WTC11 (cell line): ENCODE data around the gene RASEF. TPM values are rescaled to one million over a fixed set of nuclear protein-coding genes. Genes with fewer than 3 reads are reported as not detected.
A peak's percentile ranks its signal among the peaks of the same experiment; 100 is the strongest.

Source experiments
- ATAC-seq: fragments of 200-7000 bp; cut with Tn5 transposase; 2 replicates; pipeline ENCODE4 v1.10.0; 2021; ENCODE audit warnings: mild to moderate bottlenecking, moderate library complexity
- CTCF ChIA-PET: fragments of 300-600 bp; sonication (Branson Sonifier 250); formaldehyde crosslinking; loops from one replicate; lab custom pipeline; 2021; ENCODE audit warnings: antibody characterized with exemption; lab: Charles Lee
- POLR2A ChIA-PET: fragments of 350-600 bp; sonication (Branson Sonifier 250); formaldehyde crosslinking; loops from one replicate; lab custom pipeline; 2021; ENCODE audit warnings: antibody characterized with exemption; lab: Charles Lee
- DNase-seq: peaks from one replicate; pipeline ENCODE4 v3.0.0; 2021; ENCODE audit warnings: low spot score
- H3K27ac Mint-ChIP-seq: 2 replicates; pipeline ENCODE4 v1.8.0; 2021; ENCODE audit warnings: mixed read lengths
- H3K27me3 Mint-ChIP-seq: 2 replicates; pipeline ENCODE4 v1.8.0; 2021; ENCODE audit warnings: low read depth, mild to moderate bottlenecking, moderate library complexity, mixed read lengths
- H3K36me3 Mint-ChIP-seq: 2 replicates; pipeline ENCODE4 v1.8.0; 2021; ENCODE audit warnings: mixed read lengths
- H3K4me1 Mint-ChIP-seq: 2 replicates; pipeline ENCODE4 v1.8.0; 2022; ENCODE audit warnings: mixed read lengths
- H3K4me3 Mint-ChIP-seq: 2 replicates; pipeline ENCODE4 v1.8.0; 2021; ENCODE audit warnings: mild to moderate bottlenecking, moderate library complexity, mixed read lengths
- H3K9me3 Mint-ChIP-seq: 2 replicates; pipeline ENCODE4 v1.8.0; 2021; ENCODE audit warnings: mixed read lengths
- AFF4 ChIP-seq: sonication (generic); formaldehyde crosslinking; IDR thresholded peaks from 2 replicates; pipeline ENCODE4 v1.8.1; 2023; ENCODE audit warnings: mild to moderate bottlenecking, missing genetic modification reagents, borderline replicate concordance
- AR ChIP-seq: fragments of 250-450 bp; sonication (Bioruptor Pico); IDR thresholded peaks from 2 replicates; pipeline ENCODE4 v1.9.0; 2021; ENCODE audit warnings: mild to moderate bottlenecking
- CDX4 ChIP-seq: fragments of 250-450 bp; sonication (Bioruptor Pico); IDR thresholded peaks from 2 replicates; pipeline ENCODE4 v1.9.0; 2021; ENCODE audit warnings: moderate library complexity, mild to moderate bottlenecking, inconsistent platforms, borderline replicate concordance
- EMX1 ChIP-seq: fragments of 250-450 bp; sonication (Bioruptor Pico); IDR thresholded peaks from 2 replicates; pipeline ENCODE4 v1.8.0; 2021; ENCODE audit warnings: mild to moderate bottlenecking
- ERG ChIP-seq: fragments of 250-450 bp; sonication (Bioruptor Pico); IDR thresholded peaks from 2 replicates; pipeline ENCODE4 v1.8.0; 2021; ENCODE audit warnings: mild to moderate bottlenecking
- FOXK1 ChIP-seq: sonication (generic); formaldehyde crosslinking; IDR thresholded peaks from 2 replicates; pipeline ENCODE4 v1.8.0; 2022; ENCODE audit warnings: mild to moderate bottlenecking, moderate library complexity, missing genetic modification reagents
- FOXP1 ChIP-seq: sonication (generic); formaldehyde crosslinking; IDR thresholded peaks from 2 replicates; pipeline ENCODE4 v1.8.0; 2022; ENCODE audit warnings: missing genetic modification reagents, mild to moderate bottlenecking, moderate library complexity, borderline replicate concordance
- GTF2I ChIP-seq: fragments of 250-450 bp; sonication (Bioruptor Pico); conservative IDR thresholded peaks from 2 replicates; pipeline ENCODE4 v1.4.0; 2021; ENCODE audit warnings: mild to moderate bottlenecking
- MYBL2 ChIP-seq: sonication (generic); formaldehyde crosslinking; IDR thresholded peaks from 2 replicates; pipeline ENCODE4 v1.8.1; 2023; ENCODE audit warnings: mild to moderate bottlenecking, moderate library complexity, missing genetic modification reagents
- NFE2L1 ChIP-seq: sonication (generic); formaldehyde crosslinking; IDR thresholded peaks from 2 replicates; pipeline ENCODE4 v1.8.1; 2023; ENCODE audit warnings: missing genetic modification reagents
- NR3C1 ChIP-seq: sonication (generic); formaldehyde crosslinking; conservative IDR thresholded peaks from 2 replicates; pipeline ENCODE4 v1.8.1; 2023; ENCODE audit warnings: low read depth, mild to moderate bottlenecking, missing genetic modification reagents
- PREB ChIP-seq: sonication (generic); formaldehyde crosslinking; IDR thresholded peaks from 2 replicates; pipeline ENCODE4 v1.8.1; 2022; ENCODE audit warnings: mild to moderate bottlenecking, missing genetic modification reagents, moderate library complexity, borderline replicate concordance
- PRRX2 ChIP-seq: fragments of 250-450 bp; sonication (Bioruptor Pico); IDR thresholded peaks from 2 replicates; pipeline ENCODE4 v1.8.0; 2021; ENCODE audit warnings: mild to moderate bottlenecking
- RORB ChIP-seq: fragments of 250-450 bp; sonication (Bioruptor Pico); IDR thresholded peaks from 2 replicates; pipeline ENCODE4 v1.9.0; 2021; ENCODE audit warnings: mild to moderate bottlenecking
- SOX15 ChIP-seq: fragments of 250-450 bp; sonication (Bioruptor Pico); IDR thresholded peaks from 2 replicates; pipeline ENCODE4 v1.9.0; 2021; ENCODE audit warnings: mild to moderate bottlenecking
- TP53 ChIP-seq: sonication (generic); formaldehyde crosslinking; IDR thresholded peaks from 2 replicates; pipeline ENCODE4 v1.8.1; 2023; ENCODE audit warnings: mild to moderate bottlenecking, missing genetic modification reagents
- ZMAT4 ChIP-seq: fragments of 250-450 bp; sonication (Bioruptor Pico); IDR thresholded peaks from 2 replicates; pipeline ENCODE4 v1.9.0; 2021; ENCODE audit warnings: mild to moderate bottlenecking
- ZNF263 ChIP-seq: sonication (generic); formaldehyde crosslinking; IDR thresholded peaks from 2 replicates; pipeline ENCODE4 v1.8.1; 2022; ENCODE audit warnings: low read depth, mild to moderate bottlenecking, moderate library complexity, missing genetic modification reagents
- ZNF512 ChIP-seq: sonication (generic); formaldehyde crosslinking; IDR thresholded peaks from 2 replicates; pipeline ENCODE4 v1.8.1; 2022; ENCODE audit warnings: missing genetic modification reagents, borderline replicate concordance
- ZSCAN18 ChIP-seq: fragments of 250-450 bp; sonication (Bioruptor Pico); IDR thresholded peaks from 2 replicates; pipeline ENCODE4 v2.1.2; 2022; ENCODE audit warnings: mild to moderate bottlenecking, moderate library complexity
- total RNA-seq: library from RNA; stranded (reverse); gene quantifications from 3 replicates; pipeline ENCODE4 v1.2.3, GENCODE V29; 2021

RASEF gene
- total RNA-seq, 1 experiment from 2014 or later = 6.5 TPM

- H3K4me1 Mint-ChIP-seq = peaks cover 19% of the 10 kb centered on the region
- H3K36me3 Mint-ChIP-seq = peaks cover 13% of the 10 kb centered on the region
- no peak for DNase-seq
- ATAC-seq = no peak
- H3K27ac Mint-ChIP-seq = no peak overlapping the region
- peaks cover 16% of the 10 kb centered on the region for H3K9me3 Mint-ChIP-seq
- H3K27me3 Mint-ChIP-seq = no peaks in the 10 kb centered on the region; the same call in 1 of the 2 replicates
- no peak overlapping the region for H3K4me3 Mint-ChIP-seq
- CTCF ChIA-PET = no interaction called here
- TF ChIP-seq ZSCAN18 (CRISPR knock-in tag) = no peak
- no peak for TF ChIP-seq NFE2L1 (CRISPR knock-in tag)
- TF ChIP-seq RORB (CRISPR knock-in tag) = no peak
- TF ChIP-seq SOX15 (CRISPR knock-in tag) = no peak
- no peak for TF ChIP-seq AFF4 (CRISPR knock-in tag)
- TF ChIP-seq PRRX2 = no peak
- no peak for TF ChIP-seq MYBL2
- no peak for TF ChIP-seq ZNF263
- no peak for TF ChIP-seq EMX1
- TF ChIP-seq CDX4 (CRISPR knock-in tag) = no peak
- TF ChIP-seq GTF2I (CRISPR knock-in tag) = no peak
- no peak for TF ChIP-seq FOXK1 (CRISPR knock-in tag)
- no peak for TF ChIP-seq NR3C1 (CRISPR knock-in tag)
- TF ChIP-seq ZNF512 (CRISPR knock-in tag) = no peak
- no peak for TF ChIP-seq ZMAT4
- TF ChIP-seq, all 79 proteins: peak for 0
- POLR2A ChIA-PET = no interaction called here
Observed at GRCh38 chr9:83013867-83014605, 48.9 kb downstream of the RASEF start.

- peaks cover 19% of the 10 kb centered on the region for H3K4me1 Mint-ChIP-seq
- DNase-seq (no peak), ATAC-seq (peak; percentile 41; the same call in 1 of the 2 replicates)
- peak overlapping the region; percentile 71 for H3K27ac Mint-ChIP-seq
- H3K4me3 Mint-ChIP-seq = no peak overlapping the region
- ChIA-PET CTCF (no interaction called here), POLR2A (no interaction called here)
- no peaks in the 10 kb centered on the region for H3K27me3 Mint-ChIP-seq
- H3K9me3 Mint-ChIP-seq = peaks cover 7% of the 10 kb centered on the region
- H3K36me3 Mint-ChIP-seq = peaks cover 7% of the 10 kb centered on the region
- no peak for TF ChIP-seq FOXP1 (CRISPR knock-in tag)
- TF ChIP-seq AR (CRISPR knock-in tag) = no peak
- TF ChIP-seq TP53 (CRISPR knock-in tag) = no peak
- no peak for TF ChIP-seq ERG (CRISPR knock-in tag)
- no peak for TF ChIP-seq MYBL2
- no peak for TF ChIP-seq PREB
Observed at GRCh38 chr9:83012922-83013838, 49.8 kb downstream of the RASEF start.
